ENCODE results near the gene DDX54.

DDX54 gene

GRCh38 chr12:113170926-113171325 lies 14.4 kb downstream of the DDX54 start:
- WGBS (ENCODE audit: insufficient coverage, insufficient read length): no CpG with 5 or more reads among the region's 4 CpGs
- no peaks in the 10 kb centered on the region for H3K4me1 ChIP-seq (ENCODE audit: control insufficient read depth, insufficient read depth, low read length)
- no peak overlapping the region for H3K27ac ChIP-seq (ENCODE audit: low read length)
- peaks cover 43% of the 10 kb centered on the region for H3K36me3 ChIP-seq (ENCODE audit: control insufficient read depth, insufficient read depth, low read length)
- no peaks in the 10 kb centered on the region for H3K9me3 ChIP-seq (ENCODE audit: control insufficient read depth, insufficient read depth, low read length)
- no peaks in the 10 kb centered on the region for H3K27me3 ChIP-seq (ENCODE audit: control insufficient read depth, insufficient read depth, low read length)
- H3K4me3 ChIP-seq (ENCODE audit: low read length): no peak overlapping the region
- DNase-seq (ENCODE audit: low read depth, low spot score): no peak

- Histone ChIP-seq H3K27me3 (ENCODE audit: control insufficient read depth, insufficient read depth, low read length) (no peaks in the 10 kb centered on the region), H3K36me3 (ENCODE audit: control insufficient read depth, insufficient read depth, low read length) (peaks cover 48% of the 10 kb centered on the region), H3K9me3 (ENCODE audit: control insufficient read depth, insufficient read depth, low read length) (no peaks in the 10 kb centered on the region), H3K4me3 (ENCODE audit: low read length) (no peak overlapping the region), H3K4me1 (ENCODE audit: control insufficient read depth, insufficient read depth, low read length) (no peaks in the 10 kb centered on the region), H3K27ac (ENCODE audit: low read length) (no peak overlapping the region)
- DNase-seq (ENCODE audit: low read depth, low spot score): no peak
- no CpG with 5 or more reads among the region's 5 CpGs for WGBS (ENCODE audit: insufficient coverage, insufficient read length)
These were observed 14.8 kb downstream of the DDX54 start for GRCh38 chr12:113170457-113170856.

- Histone ChIP-seq H3K27me3 (ENCODE audit: control insufficient read depth, insufficient read depth, low read length) (no peaks in the 10 kb centered on the region), H3K4me1 (ENCODE audit: control insufficient read depth, insufficient read depth, low read length) (no peaks in the 10 kb centered on the region), H3K9me3 (ENCODE audit: control insufficient read depth, insufficient read depth, low read length) (no peaks in the 10 kb centered on the region), H3K36me3 (ENCODE audit: control insufficient read depth, insufficient read depth, low read length) (peaks cover 50% of the 10 kb centered on the region), H3K27ac (ENCODE audit: low read length) (no peak overlapping the region), H3K4me3 (ENCODE audit: low read length) (no peak overlapping the region)
- DNase-seq (ENCODE audit: low read depth, low spot score): no peak
- no CpG with 5 or more reads among the region's 13 CpGs for WGBS (ENCODE audit: insufficient coverage, insufficient read length)
These were observed 15.6 kb downstream of the DDX54 start for GRCh38 chr12:113169697-113170096.

GRCh38 chr12:113167868-113168267 lies 17.4 kb downstream of the DDX54 start:
- Histone ChIP-seq H3K27ac (ENCODE audit: low read length) (no peak overlapping the region), H3K4me3 (ENCODE audit: low read length) (no peak overlapping the region), H3K4me1 (ENCODE audit: control insufficient read depth, insufficient read depth, low read length) (0 out of 2 replicates have a peak, but pooled peaks cover 2% of the 10 kb centered on the region), H3K9me3 (ENCODE audit: control insufficient read depth, insufficient read depth, low read length) (no peaks in the 10 kb centered on the region), H3K36me3 (ENCODE audit: control insufficient read depth, insufficient read depth, low read length) (peaks cover 43% of the 10 kb centered on the region), H3K27me3 (ENCODE audit: control insufficient read depth, insufficient read depth, low read length) (no peaks in the 10 kb centered on the region)
- WGBS (ENCODE audit: insufficient coverage, insufficient read length): no CpG with 5 or more reads among the region's 10 CpGs
- no peak for DNase-seq (ENCODE audit: low read depth, low spot score)

GRCh38 chr12:113165521-113166450 lies 19.5 kb downstream of the DDX54 start:
- H3K9me3 ChIP-seq (ENCODE audit: control insufficient read depth, insufficient read depth, low read length): no peaks in the 10 kb centered on the region
- DNase-seq (ENCODE audit: low read depth, low spot score): no peak
- no peaks in the 10 kb centered on the region for H3K27me3 ChIP-seq (ENCODE audit: control insufficient read depth, insufficient read depth, low read length)
- no peak overlapping the region for H3K27ac ChIP-seq (ENCODE audit: low read length)
- H3K4me3 ChIP-seq (ENCODE audit: low read length): no peak overlapping the region
- H3K36me3 ChIP-seq (ENCODE audit: control insufficient read depth, insufficient read depth, low read length): peaks cover 47% of the 10 kb centered on the region
- WGBS (ENCODE audit: insufficient coverage, insufficient read length): no CpG with 5 or more reads among the region's 32 CpGs
- H3K4me1 ChIP-seq (ENCODE audit: control insufficient read depth, insufficient read depth, low read length): peaks cover 10% of the 10 kb centered on the region; the same call in 1 of the 2 replicates

- H3K9me3 ChIP-seq (ENCODE audit: control insufficient read depth, insufficient read depth, low read length): no peaks in the 10 kb centered on the region
- DNase-seq (ENCODE audit: low read depth, low spot score): no peak
- WGBS (ENCODE audit: insufficient coverage, insufficient read length): no CpG with 5 or more reads among the region's 13 CpGs
- no peak overlapping the region for H3K4me3 ChIP-seq (ENCODE audit: low read length)
- H3K36me3 ChIP-seq (ENCODE audit: control insufficient read depth, insufficient read depth, low read length): peaks cover 56% of the 10 kb centered on the region
- no peaks in the 10 kb centered on the region for H3K27me3 ChIP-seq (ENCODE audit: control insufficient read depth, insufficient read depth, low read length)
- H3K27ac ChIP-seq (ENCODE audit: low read length): no peak overlapping the region
- peaks cover 10% of the 10 kb centered on the region; the same call in 1 of the 2 replicates for H3K4me1 ChIP-seq (ENCODE audit: control insufficient read depth, insufficient read depth, low read length)
These were observed 21.3 kb downstream of the DDX54 start for GRCh38 chr12:113164014-113164413.

- Histone ChIP-seq H3K27ac (ENCODE audit: low read length) (no peak overlapping the region), H3K27me3 (ENCODE audit: control insufficient read depth, insufficient read depth, low read length) (no peaks in the 10 kb centered on the region), H3K36me3 (ENCODE audit: control insufficient read depth, insufficient read depth, low read length) (peaks cover 55% of the 10 kb centered on the region), H3K4me3 (ENCODE audit: low read length) (no peak overlapping the region), H3K4me1 (ENCODE audit: control insufficient read depth, insufficient read depth, low read length) (peaks cover 10% of the 10 kb centered on the region; the same call in 1 of the 2 replicates), H3K9me3 (ENCODE audit: control insufficient read depth, insufficient read depth, low read length) (no peaks in the 10 kb centered on the region)
- no CpG with 5 or more reads among the region's 12 CpGs for WGBS (ENCODE audit: insufficient coverage, insufficient read length)
- no peak for DNase-seq (ENCODE audit: low read depth, low spot score)
These were observed 22.3 kb downstream of the DDX54 start for GRCh38 chr12:113163030-113163360.

GRCh38 chr12:113162102-113163029 lies 22.9 kb downstream of the DDX54 start:
- H3K9me3 ChIP-seq (ENCODE audit: control insufficient read depth, insufficient read depth, low read length): no peaks in the 10 kb centered on the region
- DNase-seq (ENCODE audit: low read depth, low spot score): no peak
- peaks cover 54% of the 10 kb centered on the region for H3K36me3 ChIP-seq (ENCODE audit: control insufficient read depth, insufficient read depth, low read length)
- WGBS (ENCODE audit: insufficient coverage, insufficient read length): no CpG with 5 or more reads among the region's 25 CpGs
- no peaks in the 10 kb centered on the region for H3K27me3 ChIP-seq (ENCODE audit: control insufficient read depth, insufficient read depth, low read length)
- peaks cover 10% of the 10 kb centered on the region; the same call in 1 of the 2 replicates for H3K4me1 ChIP-seq (ENCODE audit: control insufficient read depth, insufficient read depth, low read length)
- H3K4me3 ChIP-seq (ENCODE audit: low read length): no peak overlapping the region
- no peak overlapping the region for H3K27ac ChIP-seq (ENCODE audit: low read length)

GRCh38 chr12:113161415-113162016 lies 23.8 kb downstream of the DDX54 start:
- H3K4me3 ChIP-seq (ENCODE audit: low read length): no peak overlapping the region
- H3K36me3 ChIP-seq (ENCODE audit: control insufficient read depth, insufficient read depth, low read length): peaks cover 56% of the 10 kb centered on the region
- no peak overlapping the region for H3K27ac ChIP-seq (ENCODE audit: low read length)
- no peaks in the 10 kb centered on the region for H3K27me3 ChIP-seq (ENCODE audit: control insufficient read depth, insufficient read depth, low read length)
- no CpG with 5 or more reads among the region's 26 CpGs for WGBS (ENCODE audit: insufficient coverage, insufficient read length)
- peak; percentile 85 for DNase-seq (ENCODE audit: low read depth, low spot score)
- peaks cover 10% of the 10 kb centered on the region; the same call in 1 of the 2 replicates for H3K4me1 ChIP-seq (ENCODE audit: control insufficient read depth, insufficient read depth, low read length)
- H3K9me3 ChIP-seq (ENCODE audit: control insufficient read depth, insufficient read depth, low read length): no peaks in the 10 kb centered on the region

GRCh38 chr12:113159937-113160336 lies 25.3 kb downstream of the DDX54 start:
- H3K27ac ChIP-seq (ENCODE audit: low read length): no peak overlapping the region
- H3K4me1 ChIP-seq (ENCODE audit: control insufficient read depth, insufficient read depth, low read length): peaks cover 10% of the 10 kb centered on the region; the same call in 1 of the 2 replicates
- H3K27me3 ChIP-seq (ENCODE audit: control insufficient read depth, insufficient read depth, low read length): no peaks in the 10 kb centered on the region
- no peaks in the 10 kb centered on the region for H3K9me3 ChIP-seq (ENCODE audit: control insufficient read depth, insufficient read depth, low read length)
- no peak for DNase-seq (ENCODE audit: low read depth, low spot score)
- H3K36me3 ChIP-seq (ENCODE audit: control insufficient read depth, insufficient read depth, low read length): peaks cover 42% of the 10 kb centered on the region
- H3K4me3 ChIP-seq (ENCODE audit: low read length): no peak overlapping the region
- WGBS (ENCODE audit: insufficient coverage, insufficient read length): no CpG with 5 or more reads among the region's 7 CpGs

Data from iPS DF 6.9 (cell line).